Kidney (tissue), 14 donors: ENCODE measurements around the gene ANKS1B. TPM values are rescaled to one million over a fixed set of nuclear protein-coding genes. Genes with fewer than 3 reads are reported as not detected.

Source experiments
- DNase-seq, 5 donors: peaks; one replicate each; pipeline ENCODE4 v3.0.0-alpha.2; 2013 to 2020
- FAIRE-seq: peaks from 2 replicates; lab custom pipeline; 2012; peaks lifted over from hg19 to GRCh38; lab: Jason Lieb, UNC
- H3K27ac ChIP-seq, 2 donors: one replicate each; pipeline ENCODE4 v1.7.0; 2013; ENCODE audit warnings: low read depth in 2 of 2, low read length in 2 of 2, inconsistent platforms in 1 of 2
- H3K27me3 ChIP-seq: one replicate; pipeline ENCODE4 v1.7.1; 2013; ENCODE audit warnings: low read length, inconsistent platforms; ENCODE audit not compliant: control insufficient read depth, insufficient read depth
- H3K36me3 ChIP-seq, 3 donors: one replicate each; pipeline versions ENCODE4 v1.7.0 to v1.7.1; 2013; ENCODE audit warnings: low read length in 3 of 3, control low read depth in 1 of 3, inconsistent platforms in 1 of 3; ENCODE audit not compliant: insufficient read depth in 3 of 3, control insufficient read depth in 2 of 3
- H3K4me1 ChIP-seq, 3 donors: one replicate each; pipeline versions ENCODE4 v1.7.0 to v1.7.1; 2013; ENCODE audit warnings: low read length in 3 of 3, inconsistent platforms in 1 of 3, low read depth in 1 of 3; ENCODE audit not compliant: control insufficient read depth in 2 of 3, insufficient read depth in 2 of 3
- H3K4me3 ChIP-seq, 3 donors: one replicate each; pipeline versions ENCODE4 v1.7.0 to v1.8.1; 2013; ENCODE audit warnings: low read length in 3 of 3, control low read depth in 1 of 3, inconsistent platforms in 1 of 3
- H3K9ac ChIP-seq, 3 donors: one replicate each; pipeline versions ENCODE4 v1.7.0 to v1.7.1; 2013; ENCODE audit warnings: low read length in 3 of 3, control low read depth in 1 of 3, inconsistent platforms in 1 of 3
- H3K9me3 ChIP-seq, 3 donors: one replicate each; pipeline versions ENCODE4 v1.7.0 to v1.7.1; 2013; ENCODE audit warnings: low read length in 3 of 3, control low read depth in 1 of 3, inconsistent platforms in 1 of 3; ENCODE audit not compliant: control insufficient read depth in 2 of 3, insufficient read depth in 1 of 3
- intact Hi-C: fragments of 100-400 bp; cut with DNase I; formaldehyde crosslinking; loops from one replicate; pipeline ENCODE4 v1.11.1; 2022
- polyA plus RNA-seq: library from polyadenylated mRNA; stranded (reverse); fragments of 350-450 nt; fragmentation: Illumina TruSeq; extraction: RNeasy Lipid Tissue Mini Kit (QIAGEN cat#74804); gene quantifications from one replicate; pipeline ENCODE4 v1.2.3, GENCODE V29; 2014; ENCODE audit warnings: low read depth, low replicate concordance; ENCODE audit not compliant: insufficient read depth
- total RNA-seq: library from RNA; stranded (reverse); fragmentation: NEBNext Ultra II Directional; extraction: Animal tissue kit (Norgen Biotek cat#: 25700); gene quantifications from one replicate; pipeline ENCODE4 v1.2.1, GENCODE V29; 2021
- TF ChIP-seq, protein P1 (sequence below): IDR thresholded peaks from 3 replicates; pipeline ENCODE4 v1.5.1; 2012; ENCODE audit warnings: mild to moderate bottlenecking, moderate library complexity, borderline replicate concordance; ENCODE audit not compliant: insufficient read depth; ENCODE audit errors: extremely low read depth
- donor health status: control.
- donor health status: control.
- donor health status: control.
- donor health status: control.
- donor health status: control.
- donor health status: DM: yes; HTN: yes; CAD: no.
- donor health status: Normal renal cell carcinoma (clear cell type).

Gene ANKS1B
- total and polyA plus RNA-seq, 2 donors from 2014 or later, result 1.7 to 5.8 TPM

DNA sequence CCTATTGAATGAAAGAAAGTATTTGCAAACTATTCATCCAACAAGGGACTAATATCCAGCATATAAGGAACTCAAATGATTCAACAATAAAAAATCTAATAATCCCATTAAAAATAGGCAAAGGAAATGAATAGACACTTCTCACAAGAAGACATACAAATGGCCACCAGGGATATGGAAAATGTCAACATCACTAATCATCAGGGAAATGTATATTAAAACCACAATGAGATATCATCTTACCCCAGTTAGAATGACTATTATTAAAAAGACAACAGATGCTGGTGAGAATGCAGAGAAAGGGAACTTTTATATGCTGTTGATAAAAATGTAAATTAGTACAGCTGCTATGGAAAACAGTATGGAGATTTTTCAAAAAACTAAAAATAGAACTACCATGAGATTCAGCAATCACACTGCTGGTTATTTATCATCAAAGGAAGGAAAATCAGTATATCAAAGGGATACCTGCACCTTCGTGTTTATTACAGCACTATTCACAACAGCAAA, 247.9 kb downstream of the ANKS1B start:
- Histone ChIP-seq H3K9ac (no peak overlapping the region), H3K4me1 (no peaks in the 10 kb centered on the region), H3K27ac (no peak overlapping the region), H3K4me3 (no peak overlapping the region), H3K36me3 (no peaks in the 10 kb centered on the region), H3K27me3 (no peaks in the 10 kb centered on the region), H3K9me3 (no peaks in the 10 kb centered on the region)
- FAIRE-seq (no peak), DNase-seq (no peak)
- intact Hi-C loops, result no loop called here
- TF ChIP-seq, protein P1, sequence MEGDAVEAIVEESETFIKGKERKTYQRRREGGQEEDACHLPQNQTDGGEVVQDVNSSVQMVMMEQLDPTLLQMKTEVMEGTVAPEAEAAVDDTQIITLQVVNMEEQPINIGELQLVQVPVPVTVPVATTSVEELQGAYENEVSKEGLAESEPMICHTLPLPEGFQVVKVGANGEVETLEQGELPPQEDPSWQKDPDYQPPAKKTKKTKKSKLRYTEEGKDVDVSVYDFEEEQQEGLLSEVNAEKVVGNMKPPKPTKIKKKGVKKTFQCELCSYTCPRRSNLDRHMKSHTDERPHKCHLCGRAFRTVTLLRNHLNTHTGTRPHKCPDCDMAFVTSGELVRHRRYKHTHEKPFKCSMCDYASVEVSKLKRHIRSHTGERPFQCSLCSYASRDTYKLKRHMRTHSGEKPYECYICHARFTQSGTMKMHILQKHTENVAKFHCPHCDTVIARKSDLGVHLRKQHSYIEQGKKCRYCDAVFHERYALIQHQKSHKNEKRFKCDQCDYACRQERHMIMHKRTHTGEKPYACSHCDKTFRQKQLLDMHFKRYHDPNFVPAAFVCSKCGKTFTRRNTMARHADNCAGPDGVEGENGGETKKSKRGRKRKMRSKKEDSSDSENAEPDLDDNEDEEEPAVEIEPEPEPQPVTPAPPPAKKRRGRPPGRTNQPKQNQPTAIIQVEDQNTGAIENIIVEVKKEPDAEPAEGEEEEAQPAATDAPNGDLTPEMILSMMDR, result no peak

DNA sequence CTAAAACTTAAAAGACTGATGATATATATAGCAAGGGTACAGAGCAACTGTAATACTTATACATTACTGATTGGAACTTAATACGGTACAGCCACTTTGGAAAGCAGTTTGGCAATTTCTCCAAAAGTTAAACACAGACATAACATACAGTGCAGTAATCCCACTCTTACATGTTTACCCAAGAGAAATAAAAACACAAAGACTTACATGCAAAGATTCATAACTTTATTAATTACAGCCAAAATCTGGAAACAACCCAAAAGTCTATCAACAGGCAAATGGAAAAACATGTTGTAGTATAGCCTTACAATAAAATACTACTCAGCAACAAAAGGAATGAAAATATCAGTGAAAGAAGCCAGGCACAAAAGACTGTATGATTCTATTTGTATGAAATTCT, 252.6 kb downstream of the ANKS1B start:
- H3K4me3 ChIP-seq, result no peak overlapping the region
- no peak overlapping the region for H3K9ac ChIP-seq
- no peak for DNase-seq
- H3K9me3 ChIP-seq, result peaks cover 0 to 5% (median 4%) of the 10 kb centered on the region in 3 donors
- no peaks in the 10 kb centered on the region for H3K27me3 ChIP-seq
- FAIRE-seq, result no peak
- no peaks in the 10 kb centered on the region for H3K36me3 ChIP-seq
- no peak overlapping the region for H3K27ac ChIP-seq
- H3K4me1 ChIP-seq, result no peaks in the 10 kb centered on the region
- TF ChIP-seq, protein P1, result no peak
- intact Hi-C loops, result no loop called here

DNA sequence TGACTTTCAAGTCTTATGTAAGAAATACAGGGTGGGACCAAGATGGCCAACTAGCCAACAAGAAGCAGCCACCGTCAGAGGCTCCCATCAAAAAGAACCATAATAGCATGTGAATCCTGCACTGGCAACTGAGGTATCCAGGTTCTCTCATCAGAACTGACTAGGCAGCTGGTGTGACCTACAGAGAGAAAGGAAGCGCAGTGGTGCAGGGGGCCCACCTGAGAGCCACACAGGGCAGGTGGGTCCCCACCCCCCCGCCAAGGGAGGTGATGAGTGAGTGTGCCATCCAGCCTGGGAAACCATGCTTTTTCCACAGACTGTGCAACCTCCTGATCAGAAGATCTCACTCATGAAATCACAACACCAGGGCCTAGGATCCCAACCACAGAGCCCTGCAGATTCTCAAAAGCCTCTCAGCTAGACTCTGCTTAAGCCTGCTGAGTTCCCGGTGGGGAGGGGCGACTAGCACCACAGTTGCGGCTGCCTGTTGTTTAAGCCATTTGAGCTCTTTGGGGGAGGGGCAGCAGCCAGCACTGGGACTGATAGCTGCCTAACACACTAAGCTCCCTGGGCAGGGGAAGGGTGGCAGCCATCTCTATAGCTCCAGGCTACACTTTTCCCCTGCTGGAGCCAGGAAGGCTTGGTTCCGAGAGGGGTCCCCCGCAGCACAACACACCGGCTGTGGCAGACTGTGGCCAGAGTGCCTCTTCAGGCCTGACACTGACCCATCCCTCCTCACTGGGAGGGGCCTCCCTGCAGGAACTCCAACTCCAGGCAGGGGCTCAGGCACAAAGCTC, 261.8 kb downstream of the ANKS1B start:
- no peaks in the 10 kb centered on the region for H3K27me3 ChIP-seq
- no peak overlapping the region for H3K27ac ChIP-seq
- TF ChIP-seq, protein P1, result no peak
- intact Hi-C loops, result no loop called here
- DNase-seq, result no peak
- no peaks in the 10 kb centered on the region for H3K36me3 ChIP-seq
- H3K4me1 ChIP-seq, result no peaks in the 10 kb centered on the region
- no peak overlapping the region for H3K9ac ChIP-seq
- FAIRE-seq, result no peak
- H3K9me3 ChIP-seq, result no peaks in the 10 kb centered on the region
- H3K4me3 ChIP-seq, result no peak overlapping the region
